Right lobe of liver (tissue), 6 donors: ENCODE data around the gene PWWP2A. TPM values are rescaled to one million over a fixed set of nuclear protein-coding genes. Genes with fewer than 3 reads are reported as not detected.

ENCODE experiments used
- ATAC-seq, 4 donors: fragments of 200-7000 bp; cut with Tn5 transposase; one replicate each; pipeline ENCODE4 v1.9.1; 2020; ENCODE audit warnings: mild to moderate bottlenecking in 4 of 4, moderate library complexity in 4 of 4
- DNase-seq, 3 donors: peaks; one replicate each; pipeline ENCODE4 v3.0.0-alpha.2; 2020
- H3K27ac ChIP-seq, 3 donors: fragments of 200-600 bp; one replicate each; pipeline ENCODE4 v1.8.0; 2022
- H3K27me3 ChIP-seq, 2 donors: fragments of 200-600 bp; one replicate each; pipeline ENCODE4 v1.8.0; 2022
- H3K36me3 ChIP-seq, 4 donors: fragments of 200-600 bp; sonication (generic) in 1 of 4; one replicate each; pipeline versions ENCODE4 v1.5.1 to v1.8.0; 2017 to 2022; ENCODE audit warnings: control low read depth in 1 of 4
- H3K4me1 ChIP-seq, 4 donors: fragments of 200-600 bp; sonication (generic) in 1 of 4; one replicate each; pipeline versions ENCODE4 v1.5.1 to v1.8.0; 2017 to 2022; ENCODE audit warnings: control low read depth in 1 of 4
- H3K4me3 ChIP-seq, 3 donors: fragments of 200-600 bp; one replicate each; pipeline ENCODE4 v1.8.0; 2022
- H3K9me3 ChIP-seq, 4 donors: fragments of 200-600 bp; sonication (generic) in 1 of 4; one replicate each; pipeline versions ENCODE4 v1.5.1 to v1.8.0; 2017 to 2022; ENCODE audit warnings: control low read depth in 1 of 4
- CTCF ChIP-seq, 4 donors: fragments of 200-600 bp in 3 of 4; fragments of 450-650 bp in 1 of 4; IDR thresholded peaks; one replicate each; pipeline versions ENCODE4 v1.5.1 to v1.8.0; 2016 to 2022; ENCODE audit warnings: antibody characterized with exemption in 4 of 4, mild to moderate bottlenecking in 2 of 4
- POLR2A ChIP-seq: fragments of 450-650 bp; IDR thresholded peaks from one replicate; pipeline ENCODE4 v1.6.1; 2017; ENCODE audit warnings: antibody characterized with exemption, mild to moderate bottlenecking
- WGBS: methylation state at CpG from one replicate; pipeline ENCODE4 v1.1.6; 2018; ENCODE audit warnings: low coverage, low lambda C conversion rate; ENCODE audit not compliant: insufficient coverage; ENCODE audit errors: missing lambda C conversion rate; 5-methylcytosine and 5-hydroxymethylcytosine counted together
- intact Hi-C, 2 donors: fragments of 100-400 bp; cut with DNase I; formaldehyde crosslinking; loops; one replicate each; pipeline versions ENCODE4 v1.11.2 to v1.14.1; 2022
- total RNA-seq, 6 experiments: library from RNA; depleted of rRNA in 2 of 6; stranded (reverse); fragments of >200 nt in 2 of 6; fragmentation: NEBNext Ultra II Directional in 3 of 6; extraction: Animal tissue kit (Norgen Biotek cat#: 25700) in 3 of 6; gene quantifications; one replicate each; pipeline versions ENCODE4 v1.1.0 to v1.2.4, GENCODE V29; 2016 to 2023
- donor health status: DM: no; HTN: yes; CAD: no.
- donor health status: DM: no; HTN: no; CAD: no.
- donor health status: DM: no; HTN: no; CAD: no.
- donor health status: DM: no; HTN: yes; CAD: no.
- donor health status: DM: no; HTN: yes; CAD: no.

The PWWP2A gene
- total RNA-seq, 6 experiments from 2014 or later: 7.4 to 11.8 (median 9.6) TPM

- peak overlapping the region; percentile 93 to 96 (median 96) for H3K27ac ChIP-seq
- no peaks in the 10 kb centered on the region for H3K9me3 ChIP-seq
- intact Hi-C loops: no loop called here
- H3K4me1 ChIP-seq: no peaks in the 10 kb centered on the region
- no peaks in the 10 kb centered on the region for H3K27me3 ChIP-seq
- peak; percentile 61 to 79 (median 70) for DNase-seq
- peaks cover 0 to 13% (median 6%) of the 10 kb centered on the region in 4 donors for H3K36me3 ChIP-seq
- TF ChIP-seq CTCF (IDR thresholded peaks at IDR 0.05) (peak in 1 of 4 donors; percentile 16), POLR2A (no peak)
- H3K4me3 ChIP-seq: peak overlapping the region; percentile 90 to 98 (median 94)
- peak; percentile 30 to 53 (median 40) for ATAC-seq
- 2% methylated on average over 10 of the region's 79 CpGs for WGBS
These were observed 705 bp downstream of the PWWP2A start for GRCh38 chr5:160118349-160119141.

- no peak for ATAC-seq
- WGBS: 92% methylated on average over 7 of the region's 7 CpGs
- no peak for DNase-seq
- H3K4me3 ChIP-seq: no peak overlapping the region
- H3K9me3 ChIP-seq: no peaks in the 10 kb centered on the region
- H3K27ac ChIP-seq: no peak overlapping the region
- no peaks in the 10 kb centered on the region for H3K4me1 ChIP-seq
- H3K27me3 ChIP-seq: no peaks in the 10 kb centered on the region
- intact Hi-C loops: no loop called here
- TF ChIP-seq POLR2A: no peak
- H3K36me3 ChIP-seq: peaks cover 0 to 26% (median 11%) of the 10 kb centered on the region in 4 donors
These were observed 2.3 kb downstream of the PWWP2A start for GRCh38 chr5:160116991-160117390.

- Histone ChIP-seq H3K27ac (no peak overlapping the region), H3K4me1 (peaks cover 0 to 4% (median 0%) of the 10 kb centered on the region in 4 donors), H3K9me3 (no peaks in the 10 kb centered on the region), H3K4me3 (no peak overlapping the region), H3K27me3 (no peaks in the 10 kb centered on the region), H3K36me3 (peaks cover 0 to 19% (median 6%) of the 10 kb centered on the region in 4 donors)
- TF ChIP-seq CTCF (IDR thresholded peaks at IDR 0.05): no peak
- no peak for TF ChIP-seq POLR2A
- WGBS: 78% methylated on average over 2 of the region's 2 CpGs
- no peak for DNase-seq
- ATAC-seq: no peak
- intact Hi-C loops: no loop called here
These were observed 11.1 kb downstream of the PWWP2A start for GRCh38 chr5:160108124-160108523.

GRCh38 chr5:160105686-160106360 lies 13.4 kb downstream of the PWWP2A start:
- Histone ChIP-seq H3K27ac (no peak overlapping the region), H3K9me3 (no peaks in the 10 kb centered on the region), H3K36me3 (peaks cover 0 to 3% (median 0%) of the 10 kb centered on the region in 4 donors), H3K4me1 (peaks cover 0 to 4% (median 0%) of the 10 kb centered on the region in 4 donors), H3K27me3 (no peaks in the 10 kb centered on the region), H3K4me3 (no peak overlapping the region)
- 67% methylated on average over 4 of the region's 4 CpGs for WGBS
- intact Hi-C loops: no loop called here
- ATAC-seq (no peak), DNase-seq (no peak)
- no peak for TF ChIP-seq CTCF (IDR thresholded peaks at IDR 0.05)
- TF ChIP-seq POLR2A: no peak

- intact Hi-C loops: no loop called here
- Histone ChIP-seq H3K9me3 (no peaks in the 10 kb centered on the region), H3K36me3 (peaks cover 0 to 10% (median 4%) of the 10 kb centered on the region in 4 donors), H3K27ac (no peak overlapping the region), H3K4me1 (no peaks in the 10 kb centered on the region), H3K27me3 (no peaks in the 10 kb centered on the region), H3K4me3 (no peak overlapping the region)
- TF ChIP-seq CTCF (IDR thresholded peaks at IDR 0.05) (no peak), POLR2A (no peak)
- no peak for DNase-seq
- no peak for ATAC-seq
- WGBS: 67% methylated on average over 4 of the region's 4 CpGs
These were observed 21.3 kb downstream of the PWWP2A start for GRCh38 chr5:160097991-160098390.
